HG03565 (cell line): ENCODE results near the gene PDCD1.
"Not testable (repeated sequence)": the region's sequence is repeated elsewhere in the genome, so short reads cannot be mapped to it uniquely, and the experiment has no call there.

Source experiments
- ATAC-seq: cut with Tn5 transposase; IDR thresholded peaks from one replicate; pipeline ENCODE4 v1.9.1; 2021; ENCODE audit warnings: mild to moderate bottlenecking, moderate library complexity; ENCODE audit not compliant: unreplicated experiment

PDCD1 gene

GRCh38 chr2:241879326-241879725, 20.6 kb upstream of the PDCD1 start:
- no peak for ATAC-seq

DNA sequence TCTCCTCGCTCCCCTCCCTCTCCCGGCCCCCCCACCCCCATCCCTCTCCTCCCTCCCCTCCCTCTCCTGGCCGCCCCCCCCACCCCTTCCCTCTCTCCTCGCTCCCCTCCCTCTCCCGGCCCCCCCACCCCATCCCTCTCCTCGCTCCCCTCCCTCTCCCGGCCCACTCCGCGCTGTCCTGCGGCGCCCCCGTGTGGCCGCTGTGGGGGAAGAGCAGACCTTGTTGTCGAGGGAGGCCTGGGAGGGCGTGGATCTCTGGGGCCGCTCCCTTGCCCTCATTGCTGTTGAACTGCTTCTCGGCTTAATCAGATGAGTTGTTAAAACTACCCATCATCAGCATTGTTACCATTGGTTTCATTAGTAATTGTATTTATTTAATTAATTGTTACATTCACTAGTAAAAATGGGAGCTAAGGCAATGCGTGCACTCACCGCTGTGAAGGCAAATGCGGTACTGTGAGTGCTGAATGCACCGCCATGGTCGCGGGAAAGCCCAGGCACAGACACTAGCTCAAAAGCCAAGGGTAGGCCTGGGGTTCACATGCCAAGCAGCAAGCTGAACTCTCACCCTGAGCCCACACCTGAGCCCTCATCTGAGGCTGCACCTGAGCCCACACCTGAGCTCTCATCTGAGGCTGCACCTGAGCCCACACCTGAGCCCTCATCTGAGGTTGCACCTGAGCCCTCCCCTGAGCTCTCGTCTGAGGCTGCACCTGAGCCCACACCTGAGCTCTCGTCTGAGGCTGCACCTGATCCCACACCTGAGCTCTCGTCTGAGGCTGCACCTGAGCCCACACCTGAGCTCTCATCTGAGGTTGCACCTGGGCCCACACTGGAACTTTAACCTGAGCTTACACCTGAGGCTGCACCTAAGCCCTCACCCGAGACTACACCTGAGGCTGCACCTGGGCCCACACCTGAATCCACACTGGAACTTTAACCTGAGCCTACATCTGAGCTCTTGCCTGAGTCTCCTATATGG, 19.6 kb upstream of the PDCD1 start:
- ATAC-seq, result no peak

DNA sequence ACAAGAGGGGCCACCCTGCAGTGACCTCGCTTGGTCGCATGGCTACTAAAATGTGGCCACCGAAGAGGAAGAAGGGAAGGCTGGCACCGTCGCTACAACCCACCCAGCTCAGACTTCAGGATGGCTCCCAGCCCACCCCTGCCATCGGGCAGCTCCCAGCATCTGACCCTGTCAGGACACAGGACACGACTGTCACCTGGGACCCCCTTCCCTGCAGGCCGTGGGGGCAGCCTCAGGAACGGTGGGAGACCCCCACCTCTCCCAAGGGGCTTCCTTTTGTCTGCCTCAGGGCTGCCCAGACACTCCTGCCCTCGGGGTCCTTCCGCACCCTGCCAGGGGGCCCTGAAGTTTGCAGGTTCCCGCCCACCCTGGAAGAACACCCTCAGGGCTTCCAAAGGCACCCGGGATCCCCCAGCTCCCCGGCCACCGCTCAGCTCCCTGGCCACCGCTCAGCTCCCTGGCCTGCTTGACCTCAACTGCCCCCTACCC, 18.5 kb upstream of the PDCD1 start:
- no peak for ATAC-seq

DNA sequence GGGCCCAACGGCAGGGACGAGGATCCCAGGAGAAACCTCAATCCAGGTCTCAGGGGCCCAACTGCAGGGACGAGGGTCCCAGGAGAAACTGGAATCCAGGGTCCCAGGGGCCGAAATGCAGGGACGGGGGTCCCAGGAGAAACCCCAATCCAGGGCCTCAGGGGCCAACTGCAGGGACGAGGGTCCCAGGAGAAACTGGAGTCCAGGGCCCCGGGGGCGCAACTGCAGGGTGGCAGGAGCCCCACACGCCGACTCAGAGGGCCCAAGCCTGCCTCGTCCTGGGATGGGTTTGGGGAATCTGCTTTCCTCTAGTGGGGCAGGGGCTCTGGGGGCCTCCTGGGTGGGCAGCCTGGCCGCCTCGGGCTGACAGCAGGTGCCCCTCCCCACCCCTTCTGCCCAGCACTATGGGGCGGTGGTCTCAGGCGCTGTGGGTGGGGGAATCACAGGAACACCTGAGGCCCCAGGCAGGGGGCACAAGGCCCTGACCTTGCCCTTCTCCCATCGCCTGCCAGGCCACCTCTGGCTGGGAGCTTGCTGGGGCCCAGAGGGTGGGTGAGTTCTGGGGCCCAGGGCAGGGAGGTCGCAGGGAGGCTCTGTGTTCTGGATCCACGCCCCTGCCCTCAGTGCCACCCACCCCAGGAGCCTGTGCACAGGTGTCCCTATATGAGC, 18.0 kb upstream of the PDCD1 start:
- no peak for ATAC-seq

GRCh38 chr2:241875754-241876527, 17.2 kb upstream of the PDCD1 start:
- ATAC-seq, result not testable (repeated sequence)

GRCh38 chr2:241874277-241874925, 15.7 kb upstream of the PDCD1 start:
- no peak for ATAC-seq

DNA sequence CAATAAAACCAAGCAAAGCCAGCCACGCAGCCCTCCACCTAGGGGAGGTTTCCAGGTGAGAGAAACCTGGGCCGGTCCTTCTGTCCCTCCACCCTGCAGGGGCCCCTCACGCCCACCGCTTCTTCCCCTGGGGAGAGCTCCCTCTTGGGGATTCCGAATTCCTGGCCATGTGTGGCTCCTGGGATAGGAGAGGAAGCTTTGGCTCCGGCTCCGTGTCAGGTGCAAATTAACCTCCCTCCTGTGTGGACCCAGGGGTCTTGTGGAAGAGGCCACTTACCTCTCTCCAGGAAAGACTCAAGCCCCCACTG, 15.1 kb upstream of the PDCD1 start:
- ATAC-seq, result no peak

- ATAC-seq, result no peak
These were observed 14.5 kb upstream of the PDCD1 start for GRCh38 chr2:241873081-241873802.

DNA sequence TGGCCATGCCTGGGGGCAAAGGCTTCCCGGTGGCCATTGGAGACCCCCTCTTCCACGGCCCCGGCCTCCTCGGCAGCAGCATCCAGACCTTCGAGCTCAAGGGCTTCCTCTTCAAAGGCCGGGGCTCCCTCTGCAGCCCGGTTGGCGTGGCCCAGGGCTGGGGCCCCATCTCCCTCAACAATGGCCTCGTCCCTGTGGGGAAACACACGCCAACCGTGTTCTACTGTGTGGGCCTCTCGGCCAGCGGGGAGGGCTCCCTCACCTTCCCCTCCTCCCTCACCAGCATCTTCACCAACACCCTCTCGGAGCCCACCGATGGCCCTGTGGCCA, 13.6 kb upstream of the PDCD1 start:
- no peak for ATAC-seq

DNA sequence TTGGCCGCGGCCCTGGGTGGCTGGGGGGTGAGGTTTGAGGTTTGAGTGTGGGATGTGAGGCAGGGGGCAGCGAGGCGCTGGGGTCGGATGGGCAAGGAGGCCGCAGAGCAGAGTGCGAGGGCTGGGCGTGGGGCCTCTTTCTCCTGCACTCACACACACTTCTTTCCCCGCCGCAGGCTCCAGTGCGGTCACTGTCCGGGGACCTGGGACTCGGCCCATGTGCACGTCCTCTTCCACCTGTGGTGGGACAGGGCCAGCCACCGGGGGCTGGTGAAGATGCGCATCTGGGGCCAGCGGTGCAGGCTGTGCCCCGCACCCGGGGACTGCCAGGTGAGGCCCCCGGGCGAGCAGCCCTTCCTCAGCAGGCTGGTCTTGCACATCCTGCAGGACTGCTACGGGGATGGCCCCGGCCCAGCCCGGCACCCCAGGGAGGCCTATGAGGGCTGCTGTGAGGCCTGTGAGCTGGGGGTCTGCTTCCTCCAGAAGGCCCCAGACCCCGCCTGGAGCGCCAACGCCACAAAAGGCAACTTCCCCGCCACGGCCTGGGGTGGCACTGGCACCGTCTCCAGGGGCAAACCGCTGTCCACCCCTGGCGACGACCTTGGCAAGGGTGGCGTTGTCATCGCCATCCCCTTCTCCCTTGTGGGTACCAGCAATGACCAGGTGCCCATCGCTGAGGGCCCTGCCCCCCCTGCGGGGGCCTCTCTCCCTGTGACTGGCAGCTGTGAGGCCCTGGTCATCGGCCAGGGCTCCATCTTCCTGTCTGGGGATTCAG, 13.0 kb upstream of the PDCD1 start:
- no peak for ATAC-seq

DNA sequence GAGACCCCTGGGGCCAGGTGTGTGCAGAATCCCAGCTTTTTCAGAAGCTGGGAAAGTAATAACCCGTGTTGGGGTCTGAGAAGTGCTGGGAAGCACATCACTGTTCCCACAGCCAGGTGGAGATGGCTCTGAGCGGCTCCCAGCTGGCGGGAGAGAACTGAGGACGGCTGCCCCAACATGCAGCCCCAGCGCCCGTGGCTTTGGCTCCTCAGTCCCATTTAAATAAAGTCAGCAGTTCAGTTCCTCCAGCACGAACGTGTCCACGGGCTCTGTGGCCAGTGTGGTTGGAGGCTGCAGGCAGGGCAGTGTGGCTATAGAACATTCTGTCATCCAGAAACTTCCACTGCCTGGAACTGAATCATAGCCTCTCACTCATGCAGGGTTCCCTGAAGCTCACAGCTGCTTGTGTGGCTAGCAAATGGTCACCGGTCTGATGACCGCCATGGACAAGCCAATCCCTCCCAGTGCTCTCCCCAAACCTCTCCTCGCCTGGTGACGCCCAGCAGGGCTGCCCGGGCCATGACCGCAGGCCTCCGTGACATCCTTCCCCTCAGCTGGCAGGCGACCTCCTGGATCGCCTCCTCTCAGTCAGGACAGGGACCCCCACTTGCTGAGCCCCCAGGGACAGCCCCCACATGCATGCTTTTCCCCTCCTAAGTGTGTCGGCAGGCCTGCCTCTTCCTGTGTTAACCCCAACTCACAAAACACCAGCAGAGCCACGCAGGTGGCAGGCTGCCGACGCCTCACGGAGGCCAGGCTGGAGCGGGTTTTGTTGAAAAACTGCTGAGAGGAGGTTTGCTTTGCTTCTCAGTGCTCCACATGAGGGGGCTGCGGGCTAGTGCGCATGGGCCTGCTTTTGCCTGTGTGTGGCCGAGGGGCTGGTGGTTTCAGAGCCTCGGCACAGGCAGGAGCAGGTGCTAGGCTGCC, 12.2 kb upstream of the PDCD1 start:
- no peak for ATAC-seq

DNA sequence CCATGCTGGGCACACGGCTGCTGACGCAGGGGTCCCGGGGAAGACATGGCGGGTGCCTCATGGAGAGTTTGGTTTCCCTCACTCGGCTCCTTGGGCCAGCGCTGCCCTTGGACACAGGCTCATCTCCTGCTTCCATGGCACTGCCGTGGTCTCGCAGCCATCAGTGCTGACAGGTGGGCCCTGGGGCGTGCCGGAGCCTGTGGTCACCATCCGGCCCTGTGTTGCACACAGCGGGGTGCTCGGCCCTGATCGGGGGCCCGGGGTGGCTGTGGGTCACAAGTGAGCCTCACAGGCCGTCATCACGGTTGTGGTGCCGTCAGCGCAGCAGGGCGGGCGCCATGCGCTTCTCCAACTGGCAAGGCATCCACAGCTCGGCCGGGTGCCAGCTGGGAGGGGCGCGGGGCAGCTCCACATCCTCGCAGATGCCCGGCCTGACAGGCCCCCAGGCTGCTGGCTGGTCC, 11.4 kb upstream of the PDCD1 start:
- ATAC-seq, result no peak

GRCh38 chr2:241869087-241869961, 10.6 kb upstream of the PDCD1 start, which contains the start of gene RTP5:
RTP5 (plus strand) TSS chr2:241869729; CDS start chr2:241869757, 28 bp downstream.
- no peak for ATAC-seq

DNA sequence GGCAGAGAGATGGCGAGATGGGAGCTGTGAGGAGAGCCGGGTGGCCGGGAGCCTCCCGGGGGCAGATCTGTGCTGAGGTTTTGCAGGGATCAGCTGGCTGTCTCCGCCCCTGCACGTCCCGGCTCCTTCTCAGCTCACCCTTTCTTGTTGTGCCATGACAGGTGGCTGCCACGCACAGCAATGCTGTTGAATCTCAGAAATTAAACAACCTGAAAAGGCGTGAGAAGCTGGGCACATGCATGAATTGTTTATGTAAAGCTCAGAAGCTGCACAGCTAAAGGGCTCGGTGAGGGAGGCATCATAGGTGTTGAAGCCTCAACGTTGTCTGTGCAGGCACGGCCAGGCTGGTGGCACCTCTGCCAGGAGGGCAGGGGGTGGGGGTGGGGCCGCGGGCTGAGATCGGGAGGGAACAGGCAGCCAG, 10.0 kb upstream of the PDCD1 start:
- no peak for ATAC-seq

DNA sequence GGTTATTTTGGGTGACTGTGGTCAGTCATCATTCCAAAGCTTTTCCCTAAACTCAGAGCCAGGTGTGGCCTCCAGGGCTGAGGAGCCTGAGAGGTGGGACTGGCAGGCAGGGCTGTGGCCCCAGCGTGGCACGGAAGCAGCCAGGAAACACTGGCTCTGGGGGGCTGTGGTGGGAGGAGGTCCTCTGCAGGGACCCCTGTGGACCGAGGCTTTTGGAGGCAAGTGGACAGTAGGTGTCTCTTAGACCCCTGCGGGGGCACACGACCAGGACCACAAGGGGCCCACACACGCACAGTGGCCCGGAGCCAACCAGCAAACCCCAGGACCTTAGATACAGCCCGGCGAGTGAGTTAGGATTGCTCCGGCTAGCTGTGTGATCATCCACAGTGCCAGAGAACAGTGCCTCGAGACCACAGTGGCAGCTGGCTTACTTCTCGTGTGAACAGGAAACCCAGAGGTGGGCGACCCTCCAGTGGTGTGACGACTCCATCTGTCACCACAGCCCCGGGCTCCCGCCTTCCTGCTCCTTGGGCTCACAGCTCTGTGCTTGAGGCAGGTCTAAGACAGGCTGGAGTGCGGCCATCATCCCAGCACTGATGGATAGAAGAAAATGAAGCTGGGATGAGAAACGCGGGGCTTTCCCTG, 9.2 kb upstream of the PDCD1 start:
- no peak for ATAC-seq

DNA sequence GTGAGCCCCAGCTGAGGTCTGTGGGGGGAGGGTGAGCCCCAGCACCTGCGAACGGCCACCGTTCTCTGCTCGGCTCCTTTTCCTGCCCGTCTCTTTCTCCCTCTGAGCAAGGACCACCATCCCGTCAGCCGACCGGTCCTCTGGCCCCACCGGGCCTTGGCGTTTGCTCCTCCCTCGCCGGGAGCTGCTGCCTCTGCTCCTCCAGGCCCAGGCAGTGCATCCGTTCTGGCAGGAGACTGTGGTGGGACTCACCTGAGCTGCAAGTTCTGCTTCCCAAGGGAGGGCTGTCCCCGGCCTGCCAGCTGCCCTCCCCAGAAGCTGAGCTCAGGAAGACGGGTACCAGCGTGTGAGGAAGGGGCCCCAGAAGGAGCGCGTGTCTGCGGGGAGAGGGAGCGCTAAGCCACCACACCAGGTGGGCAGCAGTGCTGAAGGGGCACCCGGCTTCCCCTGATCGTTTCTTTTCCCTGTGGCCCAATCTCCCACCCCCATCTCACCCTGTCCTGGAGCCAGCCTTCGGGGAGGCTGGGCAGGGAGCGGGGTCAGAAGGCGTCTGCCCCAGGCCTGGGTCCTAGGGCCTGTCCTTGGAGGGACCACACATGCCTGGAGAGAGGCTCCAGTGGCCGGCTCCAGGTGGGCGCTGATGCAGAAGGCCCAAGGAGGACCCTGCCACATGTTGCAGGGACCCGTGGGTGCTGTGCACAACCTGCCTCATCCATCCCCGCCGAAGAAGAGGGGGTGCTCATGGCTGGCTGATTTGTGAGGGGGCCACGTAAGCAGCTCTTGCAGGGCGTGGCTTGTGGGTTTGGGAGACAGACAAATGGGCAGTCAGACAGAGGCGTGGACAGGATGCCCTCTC, 8.3 kb upstream of the PDCD1 start:
- no peak for ATAC-seq
